Heart left ventricle (tissue), 13 donors: Measurements from ENCODE around the gene TNFRSF8.

ENCODE experiments used
- CTCF ChIP-seq, 12 donors: fragments of 200-600 bp; sonication (generic) in 4 of 12; IDR thresholded peaks; one replicate each; pipeline versions ENCODE4 v1.5.0 to v1.8.0; 2018 to 2022; ENCODE audit warnings: antibody characterized with exemption in 12 of 12, mild to moderate bottlenecking in 5 of 12
- POLR2A ChIP-seq, 2 donors: fragments of 450-650 bp; IDR thresholded peaks; one replicate each; pipeline ENCODE4 v1.6.1; 2017; ENCODE audit warnings: antibody characterized with exemption in 2 of 2, mild to moderate bottlenecking in 2 of 2, moderate library complexity in 2 of 2
- donor health status: ischemic (EF 13 %, LVEDD 7.1; RV severe dilation, severe dysfunction).
- donor health status: DM: no; HTN: yes; CAD: no.
- donor health status: DM: no; HTN: no; CAD: no.
- donor health status: ischemic (EF 25% LVEDD 6.9; RV normal size, moderate dysfunction).
- donor health status: ischemic (EF 25% LVEDD 5.7; RV mildly dilated, moderate dysfunction).
- donor health status: ischemic (EF 35%, LVEDD 5.7; RV mildly dilated, moderate dysfunction).
- donor health status: nonischemic (EF 11% LVEDD 7.7; RV severe dilation, severe dysfunction).
- donor health status: DM: yes; HTN: yes; CAD: no.
- donor health status: PGD.
- donor health status: ischemic (EF 29% LVEDD 5.4; RV normal size, mild dysfunction).
- donor health status: nonischemic (EF 23%, LVEDD 6.1; RV moderate dilation, normal function).

DNA sequence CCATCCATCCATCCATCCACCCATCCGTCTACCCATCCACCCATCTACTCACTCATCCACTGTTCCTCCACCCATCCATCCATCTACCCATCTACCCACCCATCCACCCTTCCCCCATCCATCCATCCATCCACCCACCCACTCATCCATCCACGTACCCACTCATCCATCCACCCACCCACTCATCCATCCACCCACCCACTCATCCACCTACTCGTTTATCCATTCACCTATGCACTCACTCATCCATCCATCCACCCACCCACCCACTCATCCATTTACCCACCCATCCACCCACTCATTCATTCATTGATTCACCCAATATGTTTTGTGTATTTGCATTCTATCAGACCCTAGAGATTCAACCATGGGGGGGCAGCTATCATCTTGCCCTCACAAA lies 27.2 kb downstream of the TNFRSF8 start:
- TF ChIP-seq CTCF (IDR thresholded peaks at IDR 0.05) (no peak), POLR2A (IDR thresholded peaks at IDR 0.05) (no peak)
